Lower leg skin (tissue), 3 donors: Measurements from ENCODE around the gene OR52J3.

Experiments used
- CTCF ChIP-seq, 3 donors: fragments of 450-650 bp; IDR thresholded peaks; one replicate each; pipeline ENCODE4 v1.5.1; 2016; ENCODE audit warnings: antibody characterized with exemption in 3 of 3, mild to moderate bottlenecking in 3 of 3, moderate library complexity in 2 of 3
- POLR2A ChIP-seq, 2 donors: fragments of 450-650 bp; IDR thresholded peaks; one replicate each; pipeline ENCODE4 v1.6.1; 2016 to 2017; ENCODE audit warnings: antibody characterized with exemption in 2 of 2, mild to moderate bottlenecking in 1 of 2, moderate library complexity in 1 of 2

DNA sequence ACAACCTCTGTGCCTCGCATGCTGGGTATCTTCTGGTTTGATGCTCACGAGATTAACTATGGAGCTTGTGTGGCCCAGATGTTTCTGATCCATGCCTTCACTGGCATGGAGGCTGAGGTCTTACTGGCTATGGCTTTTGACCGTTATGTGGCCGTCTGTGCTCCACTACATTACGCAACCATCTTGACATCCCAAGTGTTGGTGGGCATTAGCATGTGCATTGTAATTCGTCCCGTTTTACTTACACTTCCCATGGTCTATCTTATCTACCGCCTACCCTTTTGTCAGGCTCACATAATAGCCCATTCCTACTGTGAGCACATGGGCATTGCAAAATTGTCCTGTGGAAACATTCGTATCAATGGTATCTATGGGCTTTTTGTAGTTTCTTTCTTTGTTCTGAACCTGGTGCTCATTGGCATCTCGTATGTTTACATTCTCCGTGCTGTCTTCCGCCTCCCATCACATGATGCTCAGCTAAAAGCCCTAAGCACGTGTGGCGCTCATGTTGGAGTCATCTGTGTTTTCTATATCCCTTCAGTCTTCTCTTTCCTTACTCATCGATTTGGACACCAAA is 516 bp downstream of the OR52J3 start:
- TF ChIP-seq CTCF (IDR thresholded peaks at IDR 0.05): no peak
- TF ChIP-seq POLR2A (IDR thresholded peaks at IDR 0.05): no peak
